Transverse colon (tissue), 4 donors: ENCODE data around the gene TRPM3.

Source experiments
- POLR2AphosphoS5 ChIP-seq, 3 donors: sonication (generic); formaldehyde crosslinking; IDR thresholded peaks; one replicate each; pipeline ENCODE4 v1.6.1; 2016; ENCODE audit warnings: antibody characterized with exemption in 3 of 3
- TF ChIP-seq, protein P1 (sequence below), 5 experiments: fragments of 200-600 bp in 3 of 5; fragments of 450-650 bp in 2 of 5; sonication (generic) in 3 of 5; IDR thresholded peaks; 1 replicate in 2 of 5; 2 replicates in 3 of 5; pipeline ENCODE4 v1.5.1; 2016 to 2017; ENCODE audit warnings: antibody characterized with exemption in 5 of 5, inconsistent platforms in 3 of 5, mild to moderate bottlenecking in 2 of 5, moderate library complexity in 1 of 5

DNA sequence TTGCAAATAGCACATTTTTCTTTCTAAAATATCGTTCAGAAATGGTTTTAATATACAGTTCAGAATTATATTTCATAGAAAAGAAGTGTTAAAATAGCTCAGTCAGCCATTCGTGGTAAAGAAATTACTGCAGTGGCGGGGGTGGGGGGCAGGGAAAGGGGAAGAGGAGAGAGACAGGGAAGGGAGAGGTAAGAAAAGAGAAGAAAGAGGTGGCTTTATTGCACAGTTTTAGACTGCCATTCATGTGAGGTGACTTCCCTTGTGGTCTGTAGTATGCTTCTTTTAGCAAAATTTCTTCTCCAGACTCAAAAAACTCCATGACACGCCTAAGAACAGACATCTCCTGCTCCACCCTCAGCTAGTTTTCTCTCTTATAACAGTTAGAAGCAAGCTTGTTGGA lies 259.6 kb downstream of the TRPM3 start:
- TF ChIP-seq, protein P1, sequence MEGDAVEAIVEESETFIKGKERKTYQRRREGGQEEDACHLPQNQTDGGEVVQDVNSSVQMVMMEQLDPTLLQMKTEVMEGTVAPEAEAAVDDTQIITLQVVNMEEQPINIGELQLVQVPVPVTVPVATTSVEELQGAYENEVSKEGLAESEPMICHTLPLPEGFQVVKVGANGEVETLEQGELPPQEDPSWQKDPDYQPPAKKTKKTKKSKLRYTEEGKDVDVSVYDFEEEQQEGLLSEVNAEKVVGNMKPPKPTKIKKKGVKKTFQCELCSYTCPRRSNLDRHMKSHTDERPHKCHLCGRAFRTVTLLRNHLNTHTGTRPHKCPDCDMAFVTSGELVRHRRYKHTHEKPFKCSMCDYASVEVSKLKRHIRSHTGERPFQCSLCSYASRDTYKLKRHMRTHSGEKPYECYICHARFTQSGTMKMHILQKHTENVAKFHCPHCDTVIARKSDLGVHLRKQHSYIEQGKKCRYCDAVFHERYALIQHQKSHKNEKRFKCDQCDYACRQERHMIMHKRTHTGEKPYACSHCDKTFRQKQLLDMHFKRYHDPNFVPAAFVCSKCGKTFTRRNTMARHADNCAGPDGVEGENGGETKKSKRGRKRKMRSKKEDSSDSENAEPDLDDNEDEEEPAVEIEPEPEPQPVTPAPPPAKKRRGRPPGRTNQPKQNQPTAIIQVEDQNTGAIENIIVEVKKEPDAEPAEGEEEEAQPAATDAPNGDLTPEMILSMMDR (IDR thresholded peaks at IDR 0.05): no peak
- TF ChIP-seq POLR2AphosphoS5 (IDR thresholded peaks at IDR 0.05): no peak
